HPDE6-E6E7 (cell line): ENCODE measurements around the gene ZNF408.

ENCODE experiments used
- DNase-seq: peaks from one replicate; pipeline ENCODE4 v3.0.0; 2011; ENCODE audit warnings: missing footprints; ENCODE audit errors: extremely low spot score

The ZNF408 gene

DNA sequence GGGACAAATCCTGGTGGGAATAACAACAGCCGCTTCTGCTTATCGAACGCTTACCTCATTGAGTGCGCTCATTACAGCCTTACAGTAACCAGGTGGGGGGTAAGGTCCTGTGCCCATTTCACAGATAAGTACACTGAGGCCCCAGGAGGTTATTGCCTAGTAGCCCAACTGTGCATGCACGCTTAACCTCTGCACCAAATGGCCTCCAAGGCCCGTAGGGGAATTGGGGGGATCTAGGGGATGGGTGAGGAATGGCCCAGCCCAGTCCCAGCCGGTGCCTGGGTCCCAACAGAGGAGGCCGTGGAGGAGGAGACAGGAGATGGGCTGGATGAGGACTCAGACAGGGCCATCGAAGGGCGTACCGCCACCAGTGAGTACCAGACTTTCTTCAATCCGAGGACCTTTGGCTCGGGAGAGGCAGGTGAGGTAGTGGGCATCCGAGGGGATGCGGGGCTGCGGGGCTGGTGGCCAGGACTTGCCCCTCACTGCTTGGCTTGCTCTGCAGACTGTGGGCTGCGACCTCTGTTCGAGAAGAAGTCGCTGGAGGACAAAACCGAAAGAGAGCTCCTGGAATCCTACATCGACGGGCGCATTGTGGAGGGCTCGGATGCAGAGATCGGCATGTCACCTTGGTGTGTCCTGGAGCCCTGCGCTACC is 25.5 kb downstream of the ZNF408 start:
- no peak for DNase-seq

DNA sequence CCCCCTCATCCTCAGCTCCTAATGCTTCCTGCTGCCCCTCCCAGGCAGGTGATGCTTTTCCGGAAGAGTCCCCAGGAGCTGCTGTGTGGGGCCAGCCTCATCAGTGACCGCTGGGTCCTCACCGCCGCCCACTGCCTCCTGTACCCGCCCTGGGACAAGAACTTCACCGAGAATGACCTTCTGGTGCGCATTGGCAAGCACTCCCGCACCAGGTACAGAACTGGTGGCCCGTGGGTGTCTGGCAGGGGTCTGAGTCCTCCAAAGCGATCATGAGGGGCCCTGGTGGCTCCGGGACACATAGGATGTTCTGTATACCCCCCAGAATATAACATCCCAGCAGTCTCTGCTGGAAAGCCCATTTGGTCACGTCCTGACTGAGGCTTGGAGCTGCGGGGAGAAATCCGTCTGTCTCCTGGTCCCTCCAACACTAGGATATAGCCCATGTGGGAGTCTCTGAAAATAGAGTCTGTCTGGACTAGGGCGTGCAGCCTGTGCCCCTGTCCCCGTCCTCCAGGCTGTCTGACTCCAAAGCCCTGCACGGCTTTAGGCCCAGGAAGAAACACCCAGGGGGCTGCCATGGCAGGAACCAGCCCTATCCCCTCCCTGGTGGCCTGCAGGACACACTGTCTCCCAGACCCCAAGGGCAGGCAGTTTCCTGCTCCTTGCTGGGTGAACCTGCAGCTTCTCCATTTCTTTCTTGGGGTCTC is 27.3 kb downstream of the ZNF408 start:
- DNase-seq = no peak

DNA sequence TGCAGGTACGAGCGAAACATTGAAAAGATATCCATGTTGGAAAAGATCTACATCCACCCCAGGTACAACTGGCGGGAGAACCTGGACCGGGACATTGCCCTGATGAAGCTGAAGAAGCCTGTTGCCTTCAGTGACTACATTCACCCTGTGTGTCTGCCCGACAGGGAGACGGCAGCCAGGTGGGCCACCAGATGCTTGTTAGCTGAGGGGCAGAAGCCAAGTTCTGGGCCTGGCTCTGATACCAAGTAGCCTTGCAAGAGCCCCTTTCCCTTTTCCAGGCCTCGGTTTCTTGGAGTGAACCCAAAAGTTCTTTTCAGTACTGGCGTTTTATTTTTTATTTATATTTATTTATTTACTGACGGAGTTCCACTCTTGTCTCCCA is 27.8 kb downstream of the ZNF408 start:
- no peak for DNase-seq

DNA sequence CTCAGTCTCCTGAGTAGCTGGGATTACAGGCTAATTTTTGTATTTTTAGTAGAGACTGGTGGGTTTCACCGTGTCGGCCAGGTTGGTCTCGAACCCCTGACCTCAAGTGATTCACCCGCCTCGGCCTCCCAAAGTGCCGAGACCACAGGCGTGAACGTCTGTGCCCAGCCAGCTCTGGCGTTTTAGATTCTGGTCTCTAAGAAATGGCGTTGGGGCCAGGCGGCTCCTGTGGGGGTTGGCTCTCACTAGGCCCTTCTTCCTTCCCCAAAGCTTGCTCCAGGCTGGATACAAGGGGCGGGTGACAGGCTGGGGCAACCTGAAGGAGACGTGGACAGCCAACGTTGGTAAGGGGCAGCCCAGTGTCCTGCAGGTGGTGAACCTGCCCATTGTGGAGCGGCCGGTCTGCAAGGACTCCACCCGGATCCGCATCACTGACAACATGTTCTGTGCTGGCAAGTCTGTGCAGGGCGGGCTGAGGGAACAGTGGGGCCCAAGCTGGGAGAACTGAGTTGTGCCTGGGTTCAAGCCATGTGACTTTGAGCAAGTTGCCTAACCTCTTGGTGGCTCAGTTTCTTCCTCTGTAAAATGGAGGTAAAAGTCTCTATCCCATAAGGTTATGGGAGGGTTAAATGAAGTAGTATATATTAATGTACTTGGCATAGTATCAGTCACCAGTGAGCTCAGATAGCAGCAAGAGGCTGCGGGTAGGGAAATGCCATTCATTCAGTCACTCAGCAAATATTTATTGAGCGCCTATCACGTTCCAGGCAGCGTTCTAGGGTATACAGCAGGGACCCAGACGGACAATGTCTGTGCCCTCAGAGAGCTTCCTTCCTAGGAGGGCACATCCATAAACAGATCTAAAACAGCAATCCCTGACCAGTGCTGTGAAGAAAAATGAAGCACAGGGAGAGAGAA is 28.5 kb downstream of the ZNF408 start:
- DNase-seq = no peak

DNA sequence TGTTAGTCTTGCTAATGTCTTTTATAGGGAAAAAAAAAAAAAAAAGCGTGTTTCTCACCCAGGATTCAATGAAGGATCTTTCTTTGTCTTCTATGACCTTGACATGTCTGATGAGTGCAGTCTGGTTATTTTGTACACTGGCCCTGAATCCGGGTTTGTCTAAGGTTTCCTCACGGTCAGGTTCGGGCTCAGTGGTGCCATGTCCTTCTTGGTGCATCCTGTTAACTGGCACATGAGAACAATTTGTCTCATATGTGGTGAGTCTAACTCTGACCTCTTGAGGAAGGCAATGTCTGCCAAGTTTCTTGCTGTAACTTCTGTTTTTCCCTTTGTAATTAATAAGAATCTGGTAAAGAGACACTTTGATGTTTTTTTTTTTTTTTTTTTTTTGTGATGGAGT is 30.7 kb downstream of the ZNF408 start:
- DNase-seq = no peak

DNA sequence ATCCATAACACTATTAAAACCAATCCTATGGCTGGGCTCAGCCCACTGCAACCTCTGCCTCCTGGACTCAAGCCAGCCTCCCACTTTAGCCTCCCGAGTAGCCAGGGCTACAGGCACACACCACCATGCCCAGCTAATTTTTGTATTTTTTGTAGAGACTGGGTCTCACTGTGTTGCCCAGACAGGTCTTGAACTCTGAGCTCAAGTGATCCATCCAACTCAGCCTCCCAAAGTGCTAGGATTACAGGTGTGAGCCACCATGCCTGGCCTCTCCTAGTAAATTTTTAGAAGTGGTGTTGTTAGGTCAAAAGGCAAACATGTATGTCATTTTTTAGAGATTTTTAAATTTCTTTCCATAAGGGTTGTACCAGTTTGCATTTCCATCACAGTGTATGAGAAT is 32.4 kb downstream of the ZNF408 start:
- no peak for DNase-seq

DNA sequence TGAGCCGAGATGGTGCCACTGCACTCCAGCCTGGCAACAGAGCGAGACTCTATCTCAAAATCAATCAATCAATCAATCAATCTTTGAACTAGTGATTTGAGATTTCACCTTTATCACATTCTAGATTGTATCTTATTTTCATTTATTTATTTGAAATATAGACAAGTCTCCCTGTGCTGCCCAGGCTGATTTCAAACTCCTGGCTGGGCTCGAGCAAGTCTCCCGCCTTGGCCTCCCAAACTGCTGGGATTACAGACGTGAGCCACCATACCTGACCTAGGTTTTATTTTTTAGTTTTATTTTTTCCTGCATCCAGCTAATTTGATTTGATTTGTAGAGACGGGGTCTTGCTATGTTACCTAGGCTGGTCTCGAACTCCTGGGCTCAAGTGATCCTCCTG is 35.3 kb downstream of the ZNF408 start:
- no peak for DNase-seq

DNA sequence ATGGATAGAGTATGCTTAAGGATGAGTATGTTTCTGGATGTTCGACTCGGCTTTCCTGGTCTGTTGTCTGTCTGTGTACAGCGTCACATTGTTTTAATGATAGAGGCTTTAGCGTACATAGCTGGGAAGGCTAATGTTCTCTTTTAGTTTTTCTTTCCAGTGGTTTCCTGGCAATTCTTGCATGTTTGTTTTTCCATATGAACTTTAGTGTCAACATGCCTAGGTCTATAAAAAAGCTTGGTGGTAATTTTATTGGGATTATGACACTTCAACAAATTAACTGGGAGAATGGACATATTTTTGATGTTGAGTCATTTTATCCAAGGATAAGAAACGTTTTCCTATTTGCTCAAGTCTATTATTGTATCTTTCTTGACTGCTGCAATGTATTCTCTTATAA is 35.8 kb downstream of the ZNF408 start:
- no peak for DNase-seq

DNA sequence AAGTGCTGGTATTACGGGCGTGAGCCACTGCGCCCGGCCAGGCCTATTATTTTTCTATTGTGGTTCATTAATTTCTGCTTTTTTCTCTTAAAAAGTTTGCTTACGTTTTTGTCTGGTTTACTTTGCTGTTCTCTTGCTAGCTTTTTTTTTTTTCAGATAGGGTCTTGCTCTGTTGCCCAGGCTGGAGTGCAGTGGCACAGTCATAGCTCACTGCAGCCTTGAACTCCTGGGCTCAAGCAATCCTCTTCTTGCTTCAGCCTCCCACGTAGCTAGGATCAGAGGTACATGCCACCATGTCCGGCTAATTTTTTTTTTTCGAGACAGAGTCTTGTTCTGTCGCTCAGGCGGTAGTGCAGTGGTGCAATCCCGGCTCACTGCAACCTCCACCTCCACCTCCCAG is 36.9 kb downstream of the ZNF408 start:
- no peak for DNase-seq

DNA sequence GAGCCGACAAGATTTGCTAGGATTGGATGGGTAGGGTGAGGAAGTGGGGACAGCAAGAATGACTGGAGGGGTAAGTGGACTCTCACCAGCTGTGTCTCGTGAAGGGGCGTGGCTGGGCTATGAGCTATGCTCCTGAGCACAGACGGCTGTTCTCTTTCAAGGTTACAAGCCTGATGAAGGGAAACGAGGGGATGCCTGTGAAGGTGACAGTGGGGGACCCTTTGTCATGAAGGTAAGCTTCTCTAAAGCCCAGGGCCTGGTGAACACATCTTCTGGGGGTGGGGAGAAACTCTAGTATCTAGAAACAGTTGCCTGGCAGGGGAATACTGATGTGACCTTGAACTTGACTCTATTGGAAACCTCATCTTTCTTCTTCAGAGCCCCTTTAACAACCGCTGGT is 38.1 kb downstream of the ZNF408 start:
- DNase-seq = no peak

DNA sequence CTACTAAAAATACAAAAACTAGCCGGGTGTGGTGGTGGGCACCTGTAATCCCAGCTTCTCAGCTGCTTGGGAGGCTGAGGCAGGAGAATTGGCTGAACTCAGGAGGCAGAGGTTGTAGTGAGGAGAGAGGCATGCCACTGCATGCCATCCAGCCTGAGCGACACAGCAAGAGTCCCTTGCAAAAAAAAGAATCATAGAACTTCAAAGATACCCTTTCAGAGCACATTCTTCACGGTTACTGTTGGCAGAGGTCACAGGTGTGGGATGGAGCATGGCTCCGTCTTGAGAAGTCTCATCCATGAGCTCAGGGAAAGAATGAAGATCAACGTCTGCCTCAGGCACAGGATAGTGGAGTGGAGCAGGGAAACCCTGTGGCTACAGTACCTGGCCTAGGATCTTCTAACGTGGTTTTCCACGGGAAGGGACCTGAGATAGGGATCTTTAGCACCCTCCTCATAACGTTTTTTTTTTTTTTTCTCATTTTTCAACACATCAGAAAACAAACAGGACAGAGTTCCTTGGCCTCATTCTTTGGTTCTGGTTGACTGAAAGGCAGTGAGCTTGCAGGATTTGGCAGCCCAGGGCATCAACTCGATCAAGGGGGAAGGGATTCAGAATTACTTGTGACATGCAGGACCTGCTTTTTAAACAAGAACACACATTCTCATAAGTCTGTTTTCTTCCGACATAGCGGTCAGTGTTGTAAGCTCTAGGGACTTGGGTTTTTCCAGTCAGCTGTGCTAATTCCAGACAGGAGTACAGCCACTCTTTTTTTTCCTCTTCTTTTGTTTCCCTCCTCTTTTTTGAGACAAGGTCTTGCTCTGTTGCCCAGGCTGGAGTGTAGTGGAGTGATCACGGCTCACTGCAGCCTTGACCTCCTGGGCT is 41.0 kb downstream of the ZNF408 start:
- DNase-seq = no peak

DNA sequence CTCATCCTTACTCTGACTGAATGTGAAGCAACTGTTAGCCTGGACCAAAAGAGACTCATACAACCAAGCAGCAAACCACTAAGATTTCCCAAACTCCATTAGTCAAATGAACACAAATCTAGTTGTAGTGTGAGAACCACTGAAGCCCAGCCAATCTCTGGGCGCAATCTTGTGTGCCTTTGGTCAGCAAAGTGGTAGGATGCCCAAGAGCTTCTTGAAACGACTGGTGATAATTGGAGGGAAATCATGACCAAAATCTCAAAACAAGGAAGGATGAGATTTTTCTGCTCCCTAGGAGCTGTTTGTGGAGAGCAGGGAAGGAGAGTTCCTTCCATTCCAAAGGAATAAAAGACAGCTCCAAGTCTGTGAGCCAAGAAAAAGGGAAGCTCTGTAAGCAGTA is 42.2 kb downstream of the ZNF408 start:
- no peak for DNase-seq

DNA sequence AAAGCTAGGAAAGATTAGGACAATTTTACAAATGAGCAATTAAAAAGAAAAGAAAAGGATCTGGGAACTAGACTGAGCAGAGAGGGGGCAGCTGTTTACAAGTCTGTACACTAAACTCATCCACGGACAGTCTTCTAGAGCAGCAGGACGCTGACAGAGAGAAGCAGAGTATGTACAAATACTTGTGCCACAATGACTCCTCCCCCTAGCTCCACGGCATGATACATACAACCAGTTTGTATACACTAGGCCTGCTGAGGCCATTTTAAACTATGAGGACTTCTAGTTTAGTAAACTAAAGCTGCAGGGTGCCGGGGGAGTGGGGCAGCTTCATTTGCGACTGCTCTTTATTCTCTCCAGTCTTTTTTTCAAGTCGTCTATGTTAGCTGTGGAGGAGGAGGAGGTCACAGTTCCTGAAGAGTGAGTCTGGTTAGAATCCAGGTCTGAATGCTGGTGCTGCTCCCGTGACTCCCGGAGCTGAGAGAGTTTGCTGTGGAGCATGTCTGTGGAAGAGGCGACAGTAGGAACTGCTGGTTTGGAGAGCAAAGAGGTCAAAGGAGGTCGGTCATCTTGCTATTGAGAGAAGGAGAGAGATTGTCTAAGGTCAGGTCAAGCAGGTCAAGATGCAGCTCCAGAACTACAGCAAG is 43.0 kb downstream of the ZNF408 start:
- no peak for DNase-seq

DNA sequence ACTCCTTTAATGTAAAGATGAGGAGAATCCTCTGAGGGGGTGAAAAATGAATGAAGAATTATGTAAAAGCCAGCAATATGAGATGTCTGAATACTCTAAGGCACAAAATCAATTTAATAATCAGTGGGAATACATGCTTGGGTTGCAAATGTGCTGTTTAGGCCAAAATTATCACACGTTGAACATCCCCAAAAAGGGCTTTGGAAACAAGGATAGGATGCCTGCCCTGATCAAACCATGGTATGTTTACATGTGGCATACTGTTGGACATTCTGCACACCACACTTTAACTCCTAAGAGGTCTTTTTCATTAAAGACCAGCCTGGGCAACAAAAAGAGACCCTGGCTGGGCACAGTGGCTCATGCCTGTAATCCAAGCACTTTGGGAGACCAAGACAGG is 44.5 kb downstream of the ZNF408 start:
- no peak for DNase-seq

DNA sequence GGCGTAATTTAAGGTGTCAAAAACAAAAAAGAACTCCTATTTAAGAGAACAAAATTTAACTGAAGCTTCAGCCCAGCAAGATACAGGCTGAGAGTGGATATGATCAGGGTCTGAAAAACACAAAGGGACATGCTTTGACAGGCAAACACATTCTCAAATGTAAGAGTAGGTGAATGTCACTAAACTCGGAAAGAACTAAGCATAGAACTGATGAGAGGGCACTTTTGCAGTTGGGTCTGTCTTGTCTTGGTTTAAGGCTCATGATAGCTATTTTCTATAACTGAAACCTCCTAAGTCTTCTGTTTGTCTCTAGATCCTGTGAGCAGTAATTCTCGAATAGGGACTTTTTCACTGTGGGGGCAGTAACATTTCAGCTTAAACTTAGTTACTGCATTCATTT is 45.2 kb downstream of the ZNF408 start:
- no peak for DNase-seq

DNA sequence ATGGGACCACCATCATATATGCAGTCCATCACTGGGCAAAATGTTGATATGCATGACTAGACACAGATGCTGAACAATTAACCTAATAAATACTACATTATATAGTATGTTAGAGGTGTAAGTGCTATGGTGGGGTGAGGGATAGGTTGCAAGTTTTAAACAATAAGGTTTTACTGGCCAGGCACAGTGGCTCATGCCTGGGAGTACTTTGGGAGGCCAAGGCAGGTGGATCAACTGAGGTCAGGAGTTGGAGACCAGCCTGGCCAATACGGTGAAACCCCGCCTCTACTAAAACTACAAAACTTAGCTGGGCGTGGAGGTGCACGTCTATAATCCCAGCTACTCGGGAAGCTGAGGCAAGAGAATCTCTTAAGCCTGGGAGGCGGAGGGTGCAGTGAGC is 46.3 kb downstream of the ZNF408 start:
- DNase-seq = no peak
